Measurements from ENCODE around the gene CUTC. TPM values are rescaled to one million over a fixed set of nuclear protein-coding genes. Genes with fewer than 3 reads are reported as not detected.

CUTC gene
- total RNA-seq, 1 donor from 2014 or later: 13.0 TPM

GRCh38 chr10:99798920-99799319, 66.9 kb downstream of the CUTC start:
- TF ChIP-seq, protein P1, sequence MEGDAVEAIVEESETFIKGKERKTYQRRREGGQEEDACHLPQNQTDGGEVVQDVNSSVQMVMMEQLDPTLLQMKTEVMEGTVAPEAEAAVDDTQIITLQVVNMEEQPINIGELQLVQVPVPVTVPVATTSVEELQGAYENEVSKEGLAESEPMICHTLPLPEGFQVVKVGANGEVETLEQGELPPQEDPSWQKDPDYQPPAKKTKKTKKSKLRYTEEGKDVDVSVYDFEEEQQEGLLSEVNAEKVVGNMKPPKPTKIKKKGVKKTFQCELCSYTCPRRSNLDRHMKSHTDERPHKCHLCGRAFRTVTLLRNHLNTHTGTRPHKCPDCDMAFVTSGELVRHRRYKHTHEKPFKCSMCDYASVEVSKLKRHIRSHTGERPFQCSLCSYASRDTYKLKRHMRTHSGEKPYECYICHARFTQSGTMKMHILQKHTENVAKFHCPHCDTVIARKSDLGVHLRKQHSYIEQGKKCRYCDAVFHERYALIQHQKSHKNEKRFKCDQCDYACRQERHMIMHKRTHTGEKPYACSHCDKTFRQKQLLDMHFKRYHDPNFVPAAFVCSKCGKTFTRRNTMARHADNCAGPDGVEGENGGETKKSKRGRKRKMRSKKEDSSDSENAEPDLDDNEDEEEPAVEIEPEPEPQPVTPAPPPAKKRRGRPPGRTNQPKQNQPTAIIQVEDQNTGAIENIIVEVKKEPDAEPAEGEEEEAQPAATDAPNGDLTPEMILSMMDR (IDR thresholded peaks at IDR 0.05; ENCODE audit: unreplicated experiment): no peak
- H3K9me3 Mint-ChIP-seq (ENCODE audit: low read depth): no peaks in the 10 kb centered on the region
- H3K36me3 Mint-ChIP-seq (ENCODE audit: insufficient read depth): no peaks in the 10 kb centered on the region
- peaks cover 10% of the 10 kb centered on the region for H3K27me3 Mint-ChIP-seq
- H3K4me3 Mint-ChIP-seq (ENCODE audit: low read depth): no peak overlapping the region
- H3K4me1 Mint-ChIP-seq (ENCODE audit: low read depth): no peaks in the 10 kb centered on the region
- no peak overlapping the region for H3K27ac Mint-ChIP-seq
- DNase-seq (ENCODE audit: low spot score, unreplicated experiment): no peak

GRCh38 chr10:99799613-99800012, 67.6 kb downstream of the CUTC start:
- TF ChIP-seq, protein P1 (IDR thresholded peaks at IDR 0.05; ENCODE audit: unreplicated experiment): no peak
- H3K36me3 Mint-ChIP-seq (ENCODE audit: insufficient read depth): no peaks in the 10 kb centered on the region
- no peaks in the 10 kb centered on the region for H3K4me1 Mint-ChIP-seq (ENCODE audit: low read depth)
- no peak for DNase-seq (ENCODE audit: low spot score, unreplicated experiment)
- H3K27me3 Mint-ChIP-seq: peaks cover 10% of the 10 kb centered on the region
- H3K9me3 Mint-ChIP-seq (ENCODE audit: low read depth): no peaks in the 10 kb centered on the region
- no peak overlapping the region for H3K27ac Mint-ChIP-seq
- no peak overlapping the region for H3K4me3 Mint-ChIP-seq (ENCODE audit: low read depth)

DNA sequence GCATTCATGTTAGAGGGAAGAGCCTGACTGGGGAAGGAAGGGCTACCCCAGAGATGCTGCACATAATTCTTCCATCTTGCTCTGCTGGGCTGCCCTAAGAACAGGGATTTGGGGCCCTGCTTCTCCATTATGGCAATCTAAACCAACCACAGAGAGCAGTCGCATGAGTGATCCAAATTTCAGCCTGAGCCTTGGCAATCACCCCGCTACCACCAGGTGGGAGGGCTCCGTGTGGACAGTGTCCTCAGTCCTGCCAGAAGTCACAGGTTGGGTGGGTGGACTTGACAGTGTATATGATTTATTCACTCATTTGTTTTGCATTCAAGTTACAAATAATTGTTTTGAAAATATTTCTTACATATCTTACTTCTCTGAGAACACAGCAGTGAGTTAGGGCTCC, 72.4 kb downstream of the CUTC start:
- Mint-ChIP-seq H3K27me3 (no peaks in the 10 kb centered on the region), H3K27ac (no peak overlapping the region), H3K9me3 (ENCODE audit: low read depth) (no peaks in the 10 kb centered on the region), H3K4me1 (ENCODE audit: low read depth) (no peaks in the 10 kb centered on the region), H3K4me3 (ENCODE audit: low read depth) (no peak overlapping the region), H3K36me3 (ENCODE audit: insufficient read depth) (no peaks in the 10 kb centered on the region)
- no peak for DNase-seq (ENCODE audit: low spot score, unreplicated experiment)
- TF ChIP-seq, protein P1 (IDR thresholded peaks at IDR 0.05; ENCODE audit: unreplicated experiment): no peak

DNA sequence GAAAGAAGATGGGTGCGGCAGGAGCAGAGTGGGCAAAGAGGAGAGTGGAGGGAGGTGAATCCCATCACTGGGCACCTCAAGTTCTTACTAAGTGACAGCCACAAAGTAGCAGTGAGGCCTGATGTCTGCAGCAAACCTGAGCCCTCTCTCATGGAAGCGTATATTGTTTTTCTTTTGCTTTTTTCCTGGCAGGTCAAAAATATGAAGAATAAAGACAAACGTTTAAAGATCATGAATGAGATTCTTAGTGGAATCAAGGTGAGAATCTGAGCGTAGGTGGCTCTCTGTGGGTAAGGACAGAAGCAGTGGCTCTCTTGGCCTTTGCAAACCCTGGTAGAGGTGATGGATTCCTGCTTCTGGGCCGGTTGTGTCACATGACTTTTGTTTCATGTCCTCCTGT, 73.2 kb downstream of the CUTC start:
- no peak overlapping the region for H3K4me3 Mint-ChIP-seq (ENCODE audit: low read depth)
- TF ChIP-seq, protein P1 (IDR thresholded peaks at IDR 0.05; ENCODE audit: unreplicated experiment): no peak
- H3K36me3 Mint-ChIP-seq (ENCODE audit: insufficient read depth): no peaks in the 10 kb centered on the region
- H3K27ac Mint-ChIP-seq: no peak overlapping the region
- DNase-seq (ENCODE audit: low spot score, unreplicated experiment): no peak
- H3K4me1 Mint-ChIP-seq (ENCODE audit: low read depth): no peaks in the 10 kb centered on the region
- no peaks in the 10 kb centered on the region for H3K27me3 Mint-ChIP-seq
- H3K9me3 Mint-ChIP-seq (ENCODE audit: low read depth): no peaks in the 10 kb centered on the region

Other genes starting within 250 kb of the CUTC start
- not detected in 2 replicates for gene NKX2-3, start 199.3 kb upstream of the CUTC start, total RNA-seq
- 29.4 and 32.0 TPM in 2 replicates for gene SLC25A28, start 111.8 kb upstream of the CUTC start, total RNA-seq
- gene ENTPD7, start 72.7 kb upstream of the CUTC start, total RNA-seq: 29.1 and 31.2 TPM in 2 replicates
- 45.4 and 46.6 TPM in 2 replicates for gene COX15, start 107 bp upstream of the CUTC start, total RNA-seq
- gene ABCC2, start 50.4 kb downstream of the CUTC start, total RNA-seq: 0.75 and 0.89 TPM in 2 replicates